Sigmoid colon (tissue), 7 donors: Measurements from ENCODE around the gene SLC16A13. TPM values are rescaled to one million over a fixed set of nuclear protein-coding genes. Genes with fewer than 3 reads are reported as not detected.

Source experiments
- DNase-seq: peaks from one replicate; pipeline ENCODE4 v3.0.0-alpha.2; 2019
- H3K27ac ChIP-seq, 4 donors: fragments of 200-600 bp; sonication (generic); one replicate each; pipeline ENCODE4 v1.5.1; 2016 to 2019; ENCODE audit warnings: mild to moderate bottlenecking in 1 of 4
- H3K27me3 ChIP-seq, 3 donors: fragments of 200-600 bp; sonication (generic); one replicate each; pipeline ENCODE4 v1.5.1; 2019; ENCODE audit warnings: mild to moderate bottlenecking in 1 of 3
- H3K36me3 ChIP-seq, 4 donors: fragments of 200-600 bp; sonication (generic); one replicate each; pipeline ENCODE4 v1.5.1; 2016 to 2019
- H3K4me1 ChIP-seq, 4 donors: fragments of 200-600 bp; sonication (generic); one replicate each; pipeline ENCODE4 v1.5.1; 2017 to 2019
- H3K4me3 ChIP-seq, 4 donors: fragments of 200-600 bp; sonication (generic); one replicate each; pipeline ENCODE4 v1.5.1; 2017 to 2019; ENCODE audit warnings: mild to moderate bottlenecking in 2 of 4, moderate library complexity in 1 of 4
- H3K9me3 ChIP-seq, 4 donors: fragments of 200-600 bp in 3 of 4; sonication (generic) in 3 of 4; one replicate each; pipeline versions ENCODE4 v1.5.1 to v1.6.1; 2013 to 2019
- CTCF ChIP-seq, 4 experiments: fragments of 450-650 bp in 3 of 4; fragments of 200-600 bp in 1 of 4; IDR thresholded peaks; one replicate each; pipeline ENCODE4 v1.5.1; 2016 to 2019; ENCODE audit warnings: antibody characterized with exemption in 4 of 4, mild to moderate bottlenecking in 3 of 4, moderate library complexity in 2 of 4
- EP300 ChIP-seq, 4 donors: sonication (generic); formaldehyde crosslinking; IDR thresholded peaks; one replicate each; pipeline ENCODE4 v1.6.1; 2017; ENCODE audit warnings: antibody characterized with exemption in 4 of 4
- POLR2A ChIP-seq, 2 donors: fragments of 450-650 bp; IDR thresholded peaks; one replicate each; pipeline ENCODE4 v1.6.1; 2016; ENCODE audit warnings: antibody characterized with exemption in 2 of 2, mild to moderate bottlenecking in 2 of 2, moderate library complexity in 2 of 2
- POLR2AphosphoS5 ChIP-seq, 4 donors: sonication (generic); formaldehyde crosslinking; IDR thresholded peaks; one replicate each; pipeline ENCODE4 v1.6.1; 2017; ENCODE audit warnings: antibody characterized with exemption in 4 of 4
- WGBS, 2 donors: extraction: QIAGEN DNeasy Blood & Tissue Kit; methylation state at CpG; one replicate each; pipeline ENCODE4 v1.1.7; 2013; 5-methylcytosine and 5-hydroxymethylcytosine counted together
- intact Hi-C: fragments of 100-400 bp; cut with DNase I; formaldehyde crosslinking; loops from one replicate; pipeline ENCODE4 v1.15.1; 2023
- polyA plus RNA-seq, 3 donors: library from polyadenylated mRNA; stranded (reverse); fragments of 200-250 nt; gene quantifications; one replicate each; pipeline ENCODE4 v1.2.3, GENCODE V29; 2013
- total RNA-seq, 4 donors: library from RNA; depleted of rRNA; stranded (reverse); fragments of >200 nt; gene quantifications; one replicate each; pipeline ENCODE4 v1.1.0, GENCODE V29; 2016
- donor health status: healthy with polysubstance abuse.
- donor health status: Bipolar disorder and iron deficiency.
- donor health status: healthy.

SLC16A13 gene
- total and polyA plus RNA-seq, 7 donors, result 0.36 to 7.3 (median 0.66) TPM

- H3K27ac ChIP-seq, result no peak overlapping the region
- no peaks in the 10 kb centered on the region for H3K4me1 ChIP-seq
- H3K36me3 ChIP-seq, result no peaks in the 10 kb centered on the region
- H3K9me3 ChIP-seq, result no peaks in the 10 kb centered on the region
- DNase-seq, result no peak
- no peak overlapping the region for H3K4me3 ChIP-seq
- WGBS, 2 donors, result 63 to 77% methylated on average over 6 of the region's 6 CpGs
- peaks cover 0 to 3% (median 0%) of the 10 kb centered on the region in 3 donors for H3K27me3 ChIP-seq
- intact Hi-C loops, result no loop called here
- TF ChIP-seq CTCF (IDR thresholded peaks at IDR 0.05) (no peak), EP300 (IDR thresholded peaks at IDR 0.05) (no peak), POLR2A (IDR thresholded peaks at IDR 0.05) (no peak), POLR2AphosphoS5 (IDR thresholded peaks at IDR 0.05) (no peak)
These were observed 27.8 kb downstream of the SLC16A13 start for GRCh38 chr17:7063518-7064094.

GRCh38 chr17:7064261-7064660 is 28.4 kb downstream of the SLC16A13 start:
- TF ChIP-seq POLR2AphosphoS5 (IDR thresholded peaks at IDR 0.05) (no peak), EP300 (IDR thresholded peaks at IDR 0.05) (no peak), CTCF (IDR thresholded peaks at IDR 0.05) (no peak), POLR2A (IDR thresholded peaks at IDR 0.05) (no peak)
- DNase-seq, result no peak

DNA sequence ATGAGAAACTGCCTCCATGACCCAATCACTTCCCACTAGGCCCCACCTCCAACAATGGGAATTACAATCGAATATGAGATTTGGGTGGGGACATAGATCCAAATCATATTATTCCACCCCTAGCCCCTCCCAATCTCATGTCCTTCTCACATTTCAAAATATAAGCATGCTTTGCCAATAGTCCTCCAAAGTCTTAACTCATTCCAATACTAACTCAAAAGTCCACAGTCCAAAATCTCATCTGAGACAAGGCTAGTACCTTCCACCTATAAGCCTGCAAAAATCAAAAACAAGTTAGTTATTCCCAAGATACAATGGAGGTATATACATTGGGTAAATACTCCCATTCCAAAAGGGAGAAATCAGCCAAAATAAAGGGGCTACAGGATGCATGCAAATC is 31.4 kb downstream of the SLC16A13 start:
- no peaks in the 10 kb centered on the region for H3K27me3 ChIP-seq
- intact Hi-C loops, result no loop called here
- no peaks in the 10 kb centered on the region for H3K9me3 ChIP-seq
- no peak overlapping the region for H3K4me3 ChIP-seq
- no peaks in the 10 kb centered on the region for H3K4me1 ChIP-seq
- TF ChIP-seq POLR2A (IDR thresholded peaks at IDR 0.05) (no peak), EP300 (IDR thresholded peaks at IDR 0.05) (no peak), POLR2AphosphoS5 (IDR thresholded peaks at IDR 0.05) (no peak), CTCF (IDR thresholded peaks at IDR 0.05) (no peak)
- H3K36me3 ChIP-seq, result no peaks in the 10 kb centered on the region
- no peak for DNase-seq
- no peak overlapping the region for H3K27ac ChIP-seq
- 80 to 86% methylated on average over 1 of the region's 1 CpG for WGBS, 2 donors

More at GRCh38 chr17:7064261-7064660, 28.4 kb downstream of the SLC16A13 start:
- no peaks in the 10 kb centered on the region for H3K9me3 ChIP-seq
- H3K36me3 ChIP-seq, result no peaks in the 10 kb centered on the region
- 71 to 76% methylated on average over 4 of the region's 4 CpGs for WGBS, 2 donors
- H3K27me3 ChIP-seq, result peaks cover 0 to 3% (median 0%) of the 10 kb centered on the region in 3 donors
- intact Hi-C loops, result no loop called here
- H3K27ac ChIP-seq, result no peak overlapping the region
- H3K4me3 ChIP-seq, result no peak overlapping the region
- no peaks in the 10 kb centered on the region for H3K4me1 ChIP-seq

- intact Hi-C loops, result no loop called here
- no peaks in the 10 kb centered on the region for H3K36me3 ChIP-seq
- TF ChIP-seq CTCF (IDR thresholded peaks at IDR 0.05), result no peak
- no peak for TF ChIP-seq POLR2AphosphoS5 (IDR thresholded peaks at IDR 0.05)
- no peak for TF ChIP-seq POLR2A (IDR thresholded peaks at IDR 0.05)
- no peak for TF ChIP-seq EP300 (IDR thresholded peaks at IDR 0.05)
- no peaks in the 10 kb centered on the region for H3K4me1 ChIP-seq
- WGBS, 2 donors, result 21 to 43% methylated on average over 1 of the region's 1 CpG
- no peaks in the 10 kb centered on the region for H3K9me3 ChIP-seq
- DNase-seq, result no peak
- H3K4me3 ChIP-seq, result no peak overlapping the region
- H3K27ac ChIP-seq, result no peak overlapping the region
- H3K27me3 ChIP-seq, result no peaks in the 10 kb centered on the region
These were observed 32.5 kb downstream of the SLC16A13 start for GRCh38 chr17:7068268-7068667.

DNA sequence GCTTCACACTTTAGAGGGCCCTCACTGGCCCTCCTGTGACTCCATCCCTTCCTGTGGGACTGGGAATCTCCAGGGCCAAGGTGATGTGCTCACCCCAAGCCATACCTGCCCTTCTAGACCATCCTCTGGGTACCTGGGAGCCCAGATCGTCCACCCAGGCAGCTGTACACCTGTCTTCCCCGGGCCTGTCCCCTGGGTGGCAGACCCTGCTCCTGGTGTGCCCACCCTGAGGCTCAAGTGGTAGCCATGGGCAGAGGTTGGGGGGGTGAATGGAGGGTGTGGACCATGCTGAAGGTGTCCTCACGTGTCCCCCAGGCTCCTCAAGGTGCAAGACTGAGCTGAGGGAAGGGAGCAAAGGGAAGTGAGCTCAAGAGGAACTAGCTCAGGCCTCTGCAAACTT is 34.9 kb downstream of the SLC16A13 start:
- no peak for DNase-seq
- H3K27ac ChIP-seq, result no peak overlapping the region

More for the DNA sequence above, 34.9 kb downstream of the SLC16A13 start:
- intact Hi-C loops, result no loop called here
- TF ChIP-seq EP300 (IDR thresholded peaks at IDR 0.05), result no peak
- no peak for TF ChIP-seq POLR2AphosphoS5 (IDR thresholded peaks at IDR 0.05)
- TF ChIP-seq CTCF (IDR thresholded peaks at IDR 0.05), result no peak
- no peak for TF ChIP-seq POLR2A (IDR thresholded peaks at IDR 0.05)
- WGBS, 2 donors, result 75 to 85% methylated on average over 3 of the region's 3 CpGs
- Histone ChIP-seq H3K36me3 (no peaks in the 10 kb centered on the region), H3K4me3 (no peak overlapping the region), H3K9me3 (no peaks in the 10 kb centered on the region), H3K4me1 (no peaks in the 10 kb centered on the region), H3K27me3 (no peaks in the 10 kb centered on the region)
